PC-9 (cell line): Measurements from ENCODE around the gene NDST3.

Source experiments
- EZH2 ChIP-seq: fragments of 200-600 bp; sonication (generic); IDR thresholded peaks from 2 replicates; pipeline ENCODE4 v1.8.0; 2017; ENCODE audit warnings: antibody characterized with exemption, low read depth
- TF ChIP-seq, protein P1 (sequence below): fragments of 200-600 bp; sonication (generic); conservative IDR thresholded peaks from 2 replicates; pipeline ENCODE4 v1.6.1; 2017; ENCODE audit warnings: mixed run types, antibody characterized with exemption, mild to moderate bottlenecking, moderate library complexity

DNA sequence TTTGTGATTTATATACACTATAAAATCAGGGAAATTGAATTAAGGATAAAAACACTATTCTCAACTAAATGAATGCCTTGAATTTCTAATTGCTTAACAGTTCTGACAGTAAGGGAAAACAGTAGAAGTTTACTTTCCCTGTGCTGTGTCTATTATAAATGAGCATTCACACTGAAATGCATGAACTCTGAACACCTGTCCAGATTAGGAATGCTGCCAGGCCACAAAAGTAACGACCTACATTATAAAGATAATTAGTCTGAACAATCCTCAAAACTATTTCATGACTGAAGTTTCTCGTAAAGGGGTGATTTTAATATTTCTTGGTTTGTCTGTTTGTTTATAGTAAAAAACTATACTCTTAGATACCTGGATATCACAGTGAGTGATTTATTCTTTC is 2.0 kb downstream of the NDST3 start:
- TF ChIP-seq, protein P1, sequence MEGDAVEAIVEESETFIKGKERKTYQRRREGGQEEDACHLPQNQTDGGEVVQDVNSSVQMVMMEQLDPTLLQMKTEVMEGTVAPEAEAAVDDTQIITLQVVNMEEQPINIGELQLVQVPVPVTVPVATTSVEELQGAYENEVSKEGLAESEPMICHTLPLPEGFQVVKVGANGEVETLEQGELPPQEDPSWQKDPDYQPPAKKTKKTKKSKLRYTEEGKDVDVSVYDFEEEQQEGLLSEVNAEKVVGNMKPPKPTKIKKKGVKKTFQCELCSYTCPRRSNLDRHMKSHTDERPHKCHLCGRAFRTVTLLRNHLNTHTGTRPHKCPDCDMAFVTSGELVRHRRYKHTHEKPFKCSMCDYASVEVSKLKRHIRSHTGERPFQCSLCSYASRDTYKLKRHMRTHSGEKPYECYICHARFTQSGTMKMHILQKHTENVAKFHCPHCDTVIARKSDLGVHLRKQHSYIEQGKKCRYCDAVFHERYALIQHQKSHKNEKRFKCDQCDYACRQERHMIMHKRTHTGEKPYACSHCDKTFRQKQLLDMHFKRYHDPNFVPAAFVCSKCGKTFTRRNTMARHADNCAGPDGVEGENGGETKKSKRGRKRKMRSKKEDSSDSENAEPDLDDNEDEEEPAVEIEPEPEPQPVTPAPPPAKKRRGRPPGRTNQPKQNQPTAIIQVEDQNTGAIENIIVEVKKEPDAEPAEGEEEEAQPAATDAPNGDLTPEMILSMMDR, result no peak
- TF ChIP-seq EZH2, result no peak
